ENCODE results near the gene HAAO. TPM values are rescaled to one million over a fixed set of nuclear protein-coding genes. Genes with fewer than 3 reads are reported as not detected.
A peak's percentile ranks its signal among the peaks of the same experiment; 100 is the strongest.

The HAAO gene
- total and polyA plus RNA-seq, 2 experiments from 2014 or later, result 0.36 TPM; not detected in 1

DNA sequence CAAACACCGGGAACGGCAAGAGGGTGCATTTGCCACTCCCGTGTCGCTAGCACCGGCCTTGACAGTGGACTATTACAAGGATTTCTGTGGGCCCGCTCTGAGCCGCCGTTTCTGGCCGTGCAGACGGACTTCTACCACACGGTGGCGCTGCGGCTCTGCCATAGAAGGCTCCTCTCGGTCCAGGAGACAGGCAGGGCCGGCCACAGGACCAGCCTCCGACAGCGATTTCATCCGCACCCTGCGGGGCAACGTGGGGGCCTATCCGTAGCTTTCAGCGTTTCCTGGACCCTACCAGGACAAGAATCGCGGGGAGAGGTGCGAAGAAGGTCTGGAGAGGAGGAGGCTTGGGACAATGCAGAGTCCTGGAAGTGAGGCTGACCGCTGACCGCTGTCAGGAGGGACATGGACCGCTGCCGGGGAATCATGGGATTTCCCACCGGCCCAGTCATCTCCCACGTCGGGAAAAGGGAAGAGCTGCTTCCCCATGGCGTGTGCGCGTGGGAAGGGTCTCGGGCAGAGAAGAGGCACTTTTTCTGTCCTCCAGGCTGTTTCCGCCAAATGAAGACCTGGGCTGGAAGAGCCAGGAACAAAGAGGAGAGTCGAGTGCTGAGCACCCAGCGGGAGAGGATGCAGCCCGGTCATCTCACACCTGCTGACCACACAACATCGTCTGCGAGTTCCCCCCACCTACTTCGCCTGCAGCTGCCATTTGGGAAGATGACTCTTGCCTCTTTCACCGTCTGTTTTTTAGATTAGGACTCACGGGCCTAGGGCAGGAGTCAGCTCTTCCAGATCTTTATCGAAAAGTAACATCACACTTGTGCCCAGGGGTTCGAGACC is 35.5 kb upstream of the HAAO start:
- Histone ChIP-seq H3K9ac (no peak overlapping the region), H3K36me3 (ENCODE audit: low read depth) (no peaks in the 10 kb centered on the region), H2AFZ (peak overlapping the region; percentile 59), H3K4me3 (peak overlapping the region; percentile 56), H3K4me2 (ENCODE audit: unreplicated experiment) (peak overlapping the region; percentile 49), H3K9me3 (ENCODE audit: low read depth) (no peaks in the 10 kb centered on the region), H3F3A (ENCODE audit: insufficient read depth) (no peaks in the 10 kb centered on the region), H3K27me3 (replicated peaks; ENCODE audit: insufficient read depth) (no peaks in the 10 kb centered on the region), H3K27ac (no peak overlapping the region), H4K20me1 (ENCODE audit: insufficient read depth) (no peaks in the 10 kb centered on the region), H3K79me2 (ENCODE audit: insufficient read depth) (no peaks in the 10 kb centered on the region), H3K9me2 (ENCODE audit: insufficient read depth) (no peaks in the 10 kb centered on the region), H3K4me1 (ENCODE audit: insufficient read depth) (peaks cover 14% of the 10 kb centered on the region)
- WGBS, 2 experiments (ENCODE audit: low coverage in 1 of 2, low lambda C conversion rate in 2 of 2, missing lambda C conversion rate in 2 of 2), result 28% methylated on average over 47 of the region's 47 CpGs
- DNase-seq, result peak; percentile 93
- TF ChIP-seq EZH2phosphoT487 (IDR thresholded peaks at IDR 0.05; ENCODE audit: insufficient read depth, low read depth), result no peak
- TF ChIP-seq EZH2 (IDR thresholded peaks at IDR 0.05; ENCODE audit: insufficient read depth, poor library complexity, severe bottlenecking), result no peak
- in situ Hi-C loops (cut with MboI), result loop anchor here (10.0 kb wide), 1 partner anchor 657 kb away; no protein-coding TSS in a partner anchor

DNA sequence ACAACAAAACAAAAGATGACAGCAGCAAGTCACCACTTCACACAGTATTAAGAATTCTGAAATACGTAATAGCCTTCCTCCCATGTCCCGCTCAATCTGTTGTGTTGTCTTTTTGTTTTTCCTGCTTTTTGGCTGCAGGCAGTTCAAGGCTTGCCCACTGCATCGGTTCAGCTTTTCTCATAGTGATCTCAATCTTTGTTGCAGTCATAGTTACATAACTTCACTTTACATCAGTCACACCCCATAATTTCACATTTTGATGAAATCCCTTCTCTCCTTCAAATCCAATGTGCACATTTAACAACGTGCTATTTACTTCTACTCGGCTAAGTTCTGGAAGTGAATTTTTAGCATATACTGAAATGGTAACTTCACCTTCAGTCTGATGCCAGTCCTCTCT is 33.8 kb upstream of the HAAO start:
- in situ Hi-C loops (cut with MboI), result loop anchor here (10.0 kb wide), 1 partner anchor 659 kb away; no protein-coding TSS in a partner anchor
- Histone ChIP-seq H3K4me2 (ENCODE audit: unreplicated experiment) (no peak overlapping the region), H3K79me2 (ENCODE audit: insufficient read depth) (no peaks in the 10 kb centered on the region), H3F3A (ENCODE audit: insufficient read depth) (no peaks in the 10 kb centered on the region), H2AFZ (no peak overlapping the region), H3K4me3 (no peak overlapping the region), H3K9ac (no peak overlapping the region), H3K27me3 (replicated peaks; ENCODE audit: insufficient read depth) (no peaks in the 10 kb centered on the region), H3K9me2 (ENCODE audit: insufficient read depth) (no peaks in the 10 kb centered on the region), H4K20me1 (ENCODE audit: insufficient read depth) (no peaks in the 10 kb centered on the region), H3K9me3 (ENCODE audit: low read depth) (no peaks in the 10 kb centered on the region), H3K36me3 (ENCODE audit: low read depth) (no peaks in the 10 kb centered on the region), H3K4me1 (ENCODE audit: insufficient read depth) (peaks cover 14% of the 10 kb centered on the region), H3K27ac (no peak overlapping the region)
- no peak for DNase-seq
- TF ChIP-seq EZH2 (IDR thresholded peaks at IDR 0.05; ENCODE audit: insufficient read depth, poor library complexity, severe bottlenecking), result no peak
- TF ChIP-seq EZH2phosphoT487 (IDR thresholded peaks at IDR 0.05; ENCODE audit: insufficient read depth, low read depth), result no peak
- WGBS, 2 experiments (ENCODE audit: low coverage in 1 of 2, low lambda C conversion rate in 2 of 2, missing lambda C conversion rate in 2 of 2), result 45 to 55% methylated on average over 5 of the region's 5 CpGs

DNA sequence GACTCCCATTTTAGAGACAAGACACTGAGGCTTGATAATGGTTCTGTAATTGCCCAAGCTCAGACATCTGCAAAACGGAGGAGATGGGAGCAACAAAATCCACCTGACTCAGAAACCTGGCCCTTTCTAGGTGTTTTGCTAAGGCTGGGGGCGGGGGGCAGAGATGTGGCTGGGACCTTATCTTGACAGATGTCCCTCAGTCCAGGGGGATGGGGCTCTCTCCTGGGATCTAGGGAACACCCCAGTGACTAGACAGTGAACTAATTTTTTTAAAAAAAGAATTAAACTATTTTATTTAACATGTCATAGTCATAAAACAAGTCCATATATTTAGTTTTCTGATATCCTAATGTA is 32.0 kb upstream of the HAAO start:
- no peaks in the 10 kb centered on the region for H3K9me3 ChIP-seq (ENCODE audit: low read depth)
- no peaks in the 10 kb centered on the region for H3K79me2 ChIP-seq (ENCODE audit: insufficient read depth)
- no peaks in the 10 kb centered on the region for H3F3A ChIP-seq (ENCODE audit: insufficient read depth)
- WGBS, 2 experiments (ENCODE audit: low coverage in 1 of 2, low lambda C conversion rate in 2 of 2, missing lambda C conversion rate in 2 of 2), result 62 to 66% methylated on average over 2 of the region's 2 CpGs
- peaks cover 5% of the 10 kb centered on the region; the same call in 1 of the 2 replicates for H3K4me1 ChIP-seq (ENCODE audit: insufficient read depth)
- no peak for DNase-seq
- H3K36me3 ChIP-seq (ENCODE audit: low read depth), result no peaks in the 10 kb centered on the region
- H3K27me3 ChIP-seq (replicated peaks; ENCODE audit: insufficient read depth), result no peaks in the 10 kb centered on the region
- no peak overlapping the region for H3K4me3 ChIP-seq
- H3K9me2 ChIP-seq (ENCODE audit: insufficient read depth), result no peaks in the 10 kb centered on the region
- in situ Hi-C loops (cut with MboI), result loop anchor here (10.0 kb wide), 1 partner anchor 660 kb away; no protein-coding TSS in a partner anchor
- no peak overlapping the region for H3K27ac ChIP-seq
- no peak overlapping the region for H3K9ac ChIP-seq
- no peaks in the 10 kb centered on the region for H4K20me1 ChIP-seq (ENCODE audit: insufficient read depth)
- H2AFZ ChIP-seq, result no peak overlapping the region
- TF ChIP-seq EZH2 (IDR thresholded peaks at IDR 0.05; ENCODE audit: insufficient read depth, poor library complexity, severe bottlenecking), result no peak
- TF ChIP-seq EZH2phosphoT487 (IDR thresholded peaks at IDR 0.05; ENCODE audit: insufficient read depth, low read depth), result no peak
- no peak overlapping the region for H3K4me2 ChIP-seq (ENCODE audit: unreplicated experiment)

DNA sequence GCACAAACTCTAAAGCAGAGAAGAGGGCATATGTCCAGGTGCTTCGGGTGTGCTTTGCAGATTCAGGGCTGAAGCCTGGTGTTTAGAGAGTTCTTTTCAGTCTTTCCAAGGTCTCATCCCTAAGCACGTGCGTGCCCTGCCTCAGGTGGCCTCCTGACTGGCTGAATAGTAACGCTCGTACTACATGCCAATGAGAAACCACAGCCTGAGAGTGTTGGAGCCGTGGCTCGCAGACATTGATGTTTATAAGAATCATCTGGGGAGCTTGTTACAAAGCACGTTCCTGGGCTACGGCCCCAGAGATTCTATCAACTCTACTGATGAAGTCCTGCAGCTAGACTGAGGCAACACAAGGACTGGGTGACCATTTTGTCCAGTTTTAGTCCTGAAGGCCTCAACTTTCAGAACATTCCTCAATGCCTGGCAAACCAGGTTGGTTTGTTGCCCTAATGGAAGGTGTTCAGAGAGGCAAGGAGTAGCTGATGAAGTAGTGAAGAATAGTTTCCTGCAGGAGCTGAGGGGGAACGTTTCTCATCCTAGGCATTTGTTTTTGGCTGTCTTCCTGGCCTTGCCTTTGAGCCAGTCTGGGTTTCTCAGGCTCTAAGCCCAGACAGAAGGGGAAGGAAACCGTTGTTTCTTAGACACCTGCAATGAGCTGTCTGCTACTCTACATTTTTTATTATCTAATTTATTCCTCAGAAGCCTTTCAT is 31.5 kb upstream of the HAAO start:
- no peak overlapping the region for H3K27ac ChIP-seq
- no peaks in the 10 kb centered on the region for H3K4me1 ChIP-seq (ENCODE audit: insufficient read depth)
- H3K9me2 ChIP-seq (ENCODE audit: insufficient read depth), result no peaks in the 10 kb centered on the region
- H3K4me2 ChIP-seq (ENCODE audit: unreplicated experiment), result no peak overlapping the region
- no peak overlapping the region for H2AFZ ChIP-seq
- no peaks in the 10 kb centered on the region for H3K79me2 ChIP-seq (ENCODE audit: insufficient read depth)
- no peak overlapping the region for H3K4me3 ChIP-seq
- no peaks in the 10 kb centered on the region for H3K9me3 ChIP-seq (ENCODE audit: low read depth)
- peak; percentile 41 for DNase-seq
- no peaks in the 10 kb centered on the region for H3F3A ChIP-seq (ENCODE audit: insufficient read depth)
- H3K36me3 ChIP-seq (ENCODE audit: low read depth), result no peaks in the 10 kb centered on the region
- in situ Hi-C loops (cut with MboI), result loop anchor here (10.0 kb wide), 1 partner anchor 661 kb away; no protein-coding TSS in a partner anchor
- TF ChIP-seq EZH2 (IDR thresholded peaks at IDR 0.05; ENCODE audit: insufficient read depth, poor library complexity, severe bottlenecking), result no peak
- no peak for TF ChIP-seq EZH2phosphoT487 (IDR thresholded peaks at IDR 0.05; ENCODE audit: insufficient read depth, low read depth)
- no peaks in the 10 kb centered on the region for H4K20me1 ChIP-seq (ENCODE audit: insufficient read depth)
- no peaks in the 10 kb centered on the region for H3K27me3 ChIP-seq (replicated peaks; ENCODE audit: insufficient read depth)
- WGBS, 2 experiments (ENCODE audit: low coverage in 1 of 2, low lambda C conversion rate in 2 of 2, missing lambda C conversion rate in 2 of 2), result 39 to 48% methylated on average over 11 of the region's 11 CpGs
- no peak overlapping the region for H3K9ac ChIP-seq
